GM18873 (cell line): ENCODE data around the gene TGFB1I1.
"Not testable (repeated sequence)": the region's sequence is repeated elsewhere in the genome, so short reads cannot be mapped to it uniquely, and the experiment has no call there.

ENCODE experiments used
- ATAC-seq: cut with Tn5 transposase; IDR thresholded peaks from one replicate; pipeline ENCODE4 v1.9.1; 2021; ENCODE audit warnings: mild to moderate bottlenecking, moderate library complexity, moderate number of reproducible peaks; ENCODE audit not compliant: unreplicated experiment, low FRiP score

Gene TGFB1I1

DNA sequence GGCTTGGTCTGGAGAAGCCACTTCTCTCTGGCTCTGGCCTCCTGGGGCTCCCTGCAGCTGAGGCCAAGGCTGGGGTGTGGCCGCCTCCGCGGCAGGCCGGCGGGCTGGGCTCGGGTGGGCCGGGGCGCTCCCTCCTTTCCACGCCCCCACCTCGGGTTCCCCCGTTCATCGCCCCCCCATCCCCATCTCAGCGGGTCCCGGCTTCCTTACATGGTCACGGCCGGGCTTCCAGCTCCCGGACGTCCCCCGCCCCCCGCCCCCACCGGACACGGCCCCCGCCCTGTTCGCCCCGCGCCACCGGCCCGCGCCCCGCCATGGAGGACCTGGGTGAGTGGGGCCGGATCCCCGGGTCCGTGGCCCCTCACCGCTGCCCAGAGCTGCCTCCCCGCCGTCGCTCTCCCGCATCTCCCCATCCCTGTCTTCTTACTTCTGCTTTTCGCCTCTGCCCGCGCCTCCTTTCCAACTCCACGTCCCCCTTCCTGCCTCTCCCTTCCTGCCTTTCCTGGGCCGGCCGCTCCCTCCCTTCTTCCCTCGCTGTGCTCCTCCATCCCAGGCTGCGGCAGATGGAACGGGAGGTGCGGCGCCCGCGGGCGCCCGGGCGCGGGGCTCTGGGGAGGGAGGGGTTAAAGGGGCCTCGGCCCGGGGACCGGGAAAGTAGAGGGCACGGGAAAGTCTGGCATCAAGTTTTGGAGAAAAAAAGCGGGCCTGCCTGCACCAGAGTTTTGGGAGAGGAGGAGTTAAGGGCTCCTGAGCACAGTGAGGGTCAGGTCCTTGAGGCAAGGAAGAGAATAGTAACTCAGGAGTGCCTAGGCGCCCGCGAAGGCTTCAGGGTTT lies at the start of gene TGFB1I1:
Gene TGFB1I1 (plus strand): TSS at position 278 of the 834 bp plus-strand sequence. CDS start 37 bp downstream, at position 315.
- ATAC-seq: no peak

DNA sequence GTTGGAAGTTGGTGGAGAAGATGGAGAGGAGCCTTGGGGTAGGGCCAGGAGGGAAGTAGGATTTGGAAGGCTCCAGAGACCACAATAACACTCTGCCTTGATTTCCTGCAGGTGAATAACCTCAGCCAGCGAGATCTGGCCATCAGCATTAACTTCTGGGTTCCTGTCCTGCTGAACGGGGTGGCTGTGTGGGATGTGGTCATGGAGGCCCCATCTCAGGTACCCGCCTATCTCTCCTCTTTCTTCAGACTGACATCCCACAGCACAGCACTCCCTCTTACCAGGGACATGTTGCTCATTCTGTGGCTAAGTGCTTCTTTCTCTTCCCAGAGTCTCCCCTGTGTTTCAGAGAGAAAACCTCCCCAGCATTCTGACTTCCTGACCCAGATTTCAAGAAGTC lies 48.7 kb upstream of the TGFB1I1 start:
- ATAC-seq: no peak

GRCh38 chr16:31423801-31424200 lies 48.2 kb upstream of the TGFB1I1 start:
- ATAC-seq: no peak

DNA sequence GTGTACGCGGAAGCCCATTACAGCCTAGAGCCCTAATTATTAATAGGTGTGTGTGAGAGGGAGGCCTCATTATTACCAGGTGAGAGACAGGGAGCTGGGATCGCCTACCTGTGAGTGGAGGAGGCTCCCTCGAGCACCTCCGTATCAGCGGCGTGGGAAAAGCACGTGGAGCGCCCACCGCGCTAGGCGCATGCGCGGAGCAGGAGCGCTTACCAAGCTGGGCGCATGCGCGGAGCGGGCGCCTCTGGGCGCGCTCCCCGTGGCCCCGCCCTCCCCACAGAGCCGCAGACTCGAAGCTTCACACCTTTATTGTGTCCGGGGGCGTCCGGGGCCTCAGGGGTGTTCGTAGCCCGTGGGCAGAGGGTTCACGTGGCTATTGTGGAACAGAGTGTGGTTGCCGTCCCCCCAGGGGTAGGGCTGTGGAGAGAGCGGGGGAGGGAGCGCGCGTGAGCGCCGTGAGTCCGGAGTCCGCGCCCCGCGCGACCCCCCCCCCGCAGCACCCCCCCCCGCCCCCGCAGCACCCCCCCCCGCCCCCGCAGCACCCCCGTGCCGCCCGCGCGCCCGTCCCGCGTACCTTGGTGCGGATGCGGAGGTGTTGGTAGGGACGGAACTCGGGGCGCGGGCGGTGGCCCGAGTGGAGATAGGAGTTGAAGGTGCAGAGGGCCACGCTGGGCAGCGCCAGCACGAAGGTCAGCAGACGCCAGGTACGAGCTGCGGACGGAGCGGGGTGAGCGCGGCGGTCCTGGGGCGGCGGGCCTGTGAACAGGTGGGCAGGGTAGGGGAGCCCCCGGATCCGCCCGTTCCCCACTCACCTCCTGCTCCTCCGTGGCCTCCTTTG lies 44.3 kb upstream of the TGFB1I1 start:
- no peak for ATAC-seq

- ATAC-seq: no peak
Observed at GRCh38 chr16:31428279-31428597, 43.7 kb upstream of the TGFB1I1 start, which contains the start of gene COX6A2. COX6A2 (minus strand) TSS chr16:31428360; CDS start chr16:31428325, 35 bp downstream.

DNA sequence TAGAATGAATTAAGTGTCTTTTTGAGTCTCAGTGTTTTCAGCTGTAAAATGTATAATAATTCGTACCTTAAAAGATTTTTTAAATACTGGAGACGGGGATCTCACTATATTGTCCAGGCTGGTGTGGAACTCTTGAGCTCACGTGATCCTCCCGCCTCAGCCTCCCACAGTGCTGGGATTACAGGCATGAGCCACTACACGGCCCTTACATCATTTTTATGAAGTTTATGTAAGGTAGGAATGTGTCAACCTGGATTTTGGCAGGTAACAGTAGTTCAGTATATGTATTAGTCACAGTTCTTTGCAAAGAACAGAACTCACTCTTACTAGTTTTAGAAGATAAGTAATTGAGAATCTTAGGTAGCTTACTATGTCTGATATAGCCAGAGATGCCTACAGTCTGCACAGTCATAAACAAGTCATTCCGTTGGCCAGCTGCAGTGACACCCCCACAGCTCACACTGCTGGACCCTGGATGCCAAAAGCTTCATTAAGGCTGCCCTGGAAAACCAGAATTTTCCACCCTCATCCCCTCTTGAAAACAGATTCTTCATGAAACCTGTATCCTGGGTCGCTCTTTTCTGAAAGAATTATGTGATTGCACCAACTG lies 43.2 kb upstream of the TGFB1I1 start:
- no peak for ATAC-seq

DNA sequence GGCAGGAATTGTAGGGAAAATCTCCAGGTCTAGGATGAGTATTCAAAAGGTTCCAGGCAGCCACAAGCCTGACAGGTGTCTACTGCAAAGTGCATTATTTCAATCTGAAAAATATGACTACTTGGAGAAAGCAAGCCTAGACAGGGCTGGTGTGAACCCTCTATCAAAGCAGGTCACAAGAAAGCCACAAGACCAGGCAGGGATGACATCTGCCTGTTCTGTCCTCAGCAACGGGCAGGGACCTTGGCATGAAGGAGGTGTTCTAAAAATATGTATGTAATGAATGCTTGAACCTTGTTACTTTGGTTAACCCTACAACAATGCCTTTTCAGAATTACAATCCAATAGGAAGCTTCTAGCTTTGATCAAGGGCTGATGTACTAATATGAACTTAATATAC lies 42.6 kb upstream of the TGFB1I1 start:
- no peak for ATAC-seq

GRCh38 chr16:31429796-31430195 lies 42.2 kb upstream of the TGFB1I1 start:
- ATAC-seq: no peak

DNA sequence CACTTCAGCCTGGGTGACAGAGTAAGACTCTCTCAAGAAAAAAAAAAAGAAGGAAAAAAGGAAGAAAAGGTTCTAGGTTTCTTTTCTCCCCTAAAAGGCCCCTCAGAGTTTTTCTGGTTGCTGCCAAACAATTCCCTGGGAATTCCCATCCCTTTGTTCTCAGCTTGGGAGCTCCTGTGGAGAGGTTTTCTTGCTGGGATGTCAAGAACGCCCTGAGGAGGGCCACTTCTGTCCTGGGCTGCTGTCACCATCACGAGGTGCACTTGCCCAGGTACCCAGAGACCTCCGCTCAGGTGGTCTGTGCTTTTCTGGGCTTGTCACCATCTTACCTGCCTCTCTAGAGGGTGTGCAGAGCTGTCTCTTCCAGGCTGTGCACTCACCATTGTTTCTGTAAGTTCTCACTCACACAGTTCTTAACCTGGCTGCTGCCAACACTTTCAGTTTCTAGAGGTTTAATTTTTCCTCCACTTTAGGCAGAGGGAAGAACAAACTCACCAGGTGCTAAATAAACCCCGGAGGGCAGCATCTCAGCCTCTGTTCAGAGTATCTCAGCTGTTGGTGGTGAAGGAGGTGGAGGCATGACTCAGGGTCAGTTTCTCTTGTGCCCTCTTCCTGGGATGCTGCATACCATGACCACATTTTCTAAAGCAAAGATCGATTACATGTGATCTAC lies 41.4 kb upstream of the TGFB1I1 start:
- no peak for ATAC-seq

DNA sequence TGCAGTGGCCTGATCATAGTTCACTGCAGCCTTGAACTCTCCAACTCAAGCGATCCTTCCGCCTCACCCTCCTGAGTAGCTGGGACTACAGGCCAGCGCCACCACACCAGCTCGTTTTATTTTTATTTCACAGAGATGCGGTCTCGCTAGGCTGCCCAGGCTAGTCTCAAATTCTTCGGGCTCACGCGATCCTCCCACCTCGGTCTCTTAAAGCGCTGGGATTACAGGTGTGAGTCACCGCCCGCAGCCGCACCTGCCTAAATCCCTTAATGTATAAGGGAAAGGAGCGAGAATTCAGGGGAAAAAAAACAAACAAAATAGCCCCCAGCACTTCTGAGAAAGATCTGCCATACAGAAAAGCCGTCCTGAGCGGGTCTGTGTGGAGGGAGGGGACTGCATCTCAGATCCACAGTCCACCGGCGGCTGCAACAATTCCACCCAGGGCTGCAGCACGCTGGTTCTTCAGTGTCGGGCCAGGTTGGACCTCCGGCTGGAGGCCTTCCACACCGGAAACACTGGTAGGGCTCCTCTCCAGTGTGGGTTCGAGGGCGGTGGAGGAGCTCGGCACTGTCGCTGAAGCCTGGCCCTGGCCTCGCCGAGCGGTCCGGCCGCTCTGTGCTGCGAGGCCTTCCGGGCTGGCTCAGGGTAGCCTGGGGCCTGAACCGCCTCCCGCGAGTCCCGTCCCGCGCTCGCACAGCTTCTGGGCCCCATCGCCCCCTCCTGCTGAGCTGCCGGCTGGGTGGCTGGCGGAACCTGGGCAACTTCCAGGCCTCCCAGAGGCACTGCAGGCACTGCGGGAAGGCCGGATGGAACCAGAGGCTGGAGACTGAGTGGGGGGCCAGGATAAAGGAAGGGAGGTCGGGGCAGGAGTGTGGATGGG lies 36.4 kb upstream of the TGFB1I1 start:
- ATAC-seq: no peak

DNA sequence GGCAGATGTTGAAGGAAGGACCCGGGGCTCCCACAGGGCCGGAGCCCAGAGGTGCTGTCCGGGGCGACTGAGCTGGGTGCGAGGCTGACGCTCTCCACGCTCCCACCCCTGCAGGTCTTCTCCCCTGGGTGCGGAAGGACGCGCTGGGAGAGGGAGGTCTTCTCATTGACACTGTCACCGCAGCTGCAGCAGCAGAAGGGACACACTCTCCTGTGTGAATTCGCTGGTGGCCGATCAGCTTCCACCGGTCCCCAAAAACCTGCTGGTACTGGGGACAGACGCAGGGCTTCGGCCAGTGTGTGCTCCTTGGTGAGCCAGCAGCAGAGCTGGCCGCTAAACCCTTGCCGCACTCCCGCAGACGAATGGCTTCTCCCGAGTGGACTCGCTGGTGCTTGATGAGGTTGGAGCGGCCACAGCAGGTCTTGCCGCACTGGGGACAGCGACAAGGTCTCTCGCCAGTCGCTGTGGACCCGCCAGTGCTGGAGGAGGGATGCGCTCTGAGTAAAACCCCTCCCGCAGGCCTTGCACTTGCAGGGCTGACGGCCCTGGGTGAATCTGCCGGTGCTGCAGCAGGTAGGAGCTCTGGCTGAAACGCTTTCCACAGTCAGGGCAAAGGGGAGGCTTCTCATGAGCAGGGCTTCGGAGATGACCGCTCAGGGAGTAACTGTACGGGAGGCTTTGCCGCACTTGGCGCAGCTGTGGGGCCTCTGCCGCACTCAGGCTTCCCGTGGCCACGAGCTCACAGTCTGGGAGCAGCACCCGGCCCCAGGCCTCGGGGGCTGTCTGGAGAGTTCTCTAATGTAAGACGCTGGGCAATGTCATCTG lies 35.5 kb upstream of the TGFB1I1 start:
- no peak for ATAC-seq

DNA sequence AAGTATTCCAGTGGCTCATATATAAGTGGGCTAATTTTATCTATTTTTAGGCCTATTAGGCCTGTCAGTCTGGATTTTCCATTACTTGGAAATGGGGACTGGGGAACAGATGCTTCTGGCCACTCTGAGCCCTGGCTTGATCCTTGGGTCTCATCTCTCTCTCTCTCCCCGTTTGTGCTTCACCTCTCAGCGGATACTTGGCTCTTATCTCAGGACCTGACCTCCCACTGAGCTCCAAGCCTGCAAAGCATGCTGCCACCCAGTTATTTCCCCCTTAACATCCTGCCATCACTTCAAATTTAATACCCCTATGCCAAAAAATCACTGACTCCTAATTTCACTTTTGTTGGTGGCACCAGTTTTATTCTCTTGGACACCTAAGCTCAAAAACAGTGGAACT lies 33.5 kb upstream of the TGFB1I1 start:
- ATAC-seq: no peak

- not testable (repeated sequence) for ATAC-seq
Observed at GRCh38 chr16:31439023-31439422, 32.9 kb upstream of the TGFB1I1 start.

- no peak for ATAC-seq
Observed at GRCh38 chr16:31439519-31439918, 32.4 kb upstream of the TGFB1I1 start.

DNA sequence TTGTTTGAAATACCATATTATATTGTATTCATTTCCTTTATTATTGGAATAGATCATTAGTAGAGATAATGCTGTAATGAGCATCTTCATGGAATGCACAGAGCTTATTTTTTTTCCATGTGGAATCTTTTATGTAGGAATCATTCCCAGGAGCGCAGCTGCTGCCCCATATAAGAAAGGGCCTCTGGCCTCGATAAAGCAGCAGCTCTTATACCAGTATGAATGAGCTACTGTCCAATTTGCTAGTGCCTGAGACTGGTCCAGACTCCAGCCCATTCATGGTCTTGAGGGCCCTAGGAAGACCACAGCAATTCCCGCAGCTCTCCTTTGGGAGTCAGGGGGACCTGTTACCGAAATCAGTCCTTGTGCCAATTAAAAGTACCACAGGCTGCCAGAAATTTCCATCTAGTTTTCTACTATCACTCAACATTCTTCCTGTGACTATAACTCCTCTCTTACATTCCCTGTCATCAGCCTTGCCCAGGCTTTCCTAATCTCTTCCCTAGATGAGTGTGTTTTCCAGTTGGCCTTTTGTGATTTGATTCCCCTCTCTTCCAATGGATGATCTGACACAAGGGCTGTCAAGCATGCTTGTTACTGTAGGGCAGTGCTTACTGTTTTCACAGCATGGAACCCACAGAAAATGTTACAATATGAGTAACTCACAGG lies 31.3 kb upstream of the TGFB1I1 start:
- ATAC-seq: no peak

- ATAC-seq: no peak
Observed at GRCh38 chr16:31441956-31442355, 30.0 kb upstream of the TGFB1I1 start.

GRCh38 chr16:31445931-31446330 lies 26.0 kb upstream of the TGFB1I1 start:
- ATAC-seq: not testable (repeated sequence)

DNA sequence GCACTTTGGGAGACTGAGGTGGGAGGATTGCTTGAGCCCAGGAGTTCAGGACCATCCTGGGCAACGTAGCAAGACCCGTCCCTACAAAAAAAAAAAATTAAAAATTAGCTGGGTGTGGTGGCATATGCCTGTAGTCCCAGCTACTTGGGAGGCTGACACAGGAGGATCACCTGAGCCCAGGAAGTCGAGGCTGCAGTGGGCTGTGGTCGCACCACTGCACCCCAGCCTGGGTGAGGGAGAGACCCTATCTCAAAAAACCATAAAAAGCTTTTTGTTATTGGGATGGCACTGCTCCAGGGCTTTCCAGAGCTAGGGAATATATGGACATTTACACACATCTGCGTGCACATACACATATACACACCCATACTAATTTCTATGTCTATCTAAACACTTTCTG lies 20.8 kb upstream of the TGFB1I1 start:
- no peak for ATAC-seq
